Caco-2 (cell line): ENCODE results near the gene CASP3. TPM values are rescaled to one million over a fixed set of nuclear protein-coding genes. Genes with fewer than 3 reads are reported as not detected.
A peak's percentile ranks its signal among the peaks of the same experiment; 100 is the strongest.
"Not testable (repeated sequence)": the region's sequence is repeated elsewhere in the genome, so short reads cannot be mapped to it uniquely, and the experiment has no call there.

Source experiments
- BruUV-seq: library from RNA; stranded (reverse); fragments of 400-500 nt; replicated peaks from 2 replicates; lab custom pipeline; 2021; lab: Mats Ljungman, UMichigan
- CTCF ChIA-PET: fragments of 300-600 bp; sonication (Branson Sonifier 250); formaldehyde crosslinking; loops from one replicate; lab custom pipeline; 2022; ENCODE audit warnings: antibody characterized with exemption; lab: Charles Lee
- POLR2A ChIA-PET: fragments of 300-600 bp; sonication (Branson Sonifier 250); formaldehyde crosslinking; loops from one replicate; lab custom pipeline; 2022; ENCODE audit warnings: antibody characterized with exemption; lab: Charles Lee
- DNase-seq, 2 experiments: peaks; one replicate each; pipeline versions ENCODE4 v3.0.0 to v3.0.0-alpha.2; 2020 to 2022
- H3K27me3 ChIP-seq: replicated peaks from 2 replicates; pipeline ENCODE4 v1.6.0; 2011; ENCODE audit warnings: low read length; ENCODE audit not compliant: control insufficient read depth, insufficient read depth
- H3K36me3 ChIP-seq: 2 replicates; pipeline ENCODE4 v1.5.1; 2011; ENCODE audit warnings: low read length; ENCODE audit not compliant: control insufficient read depth, insufficient read depth
- H3K4me1 ChIP-seq: fragments of 250-450 bp; sonication (Bioruptor Pico); 2 replicates; pipeline ENCODE4 v1.5.1; 2020; ENCODE audit warnings: mild to moderate bottlenecking
- H3K4me3 ChIP-seq: 2 replicates; pipeline ENCODE4 v1.5.1; 2011; ENCODE audit warnings: low read depth, mild to moderate bottlenecking, control low read depth, low read length
- H3K9me3 ChIP-seq: fragments of 250-450 bp; sonication (Bioruptor Pico); 2 replicates; pipeline ENCODE4 v1.5.1; 2020; ENCODE audit warnings: mild to moderate bottlenecking, moderate library complexity
- H3K27ac Mint-ChIP-seq: one replicate; pipeline ENCODE4 v1.8.0; 2022; ENCODE audit warnings: mixed read lengths; ENCODE audit not compliant: unreplicated experiment
- H3K27me3 Mint-ChIP-seq: one replicate; pipeline ENCODE4 v1.8.0; 2022; ENCODE audit warnings: mixed read lengths; ENCODE audit not compliant: insufficient read depth, unreplicated experiment
- H3K36me3 Mint-ChIP-seq: one replicate; pipeline ENCODE4 v1.8.0; 2022; ENCODE audit warnings: mild to moderate bottlenecking, mixed read lengths; ENCODE audit not compliant: insufficient read depth, unreplicated experiment
- H3K4me1 Mint-ChIP-seq: one replicate; pipeline ENCODE4 v1.8.0; 2022; ENCODE audit warnings: low read depth, mixed read lengths; ENCODE audit not compliant: unreplicated experiment
- H3K4me3 Mint-ChIP-seq: one replicate; pipeline ENCODE4 v1.8.0; 2022; ENCODE audit warnings: mild to moderate bottlenecking, moderate library complexity, mixed read lengths; ENCODE audit not compliant: unreplicated experiment
- H3K9me3 Mint-ChIP-seq: one replicate; pipeline ENCODE4 v1.8.0; 2022; ENCODE audit warnings: mixed read lengths; ENCODE audit not compliant: unreplicated experiment
- intact Hi-C: fragments of 100-400 bp; cut with micrococcal nuclease; formaldehyde crosslinking; loops from one replicate; pipeline ENCODE4 v1.10.0; 2022; ENCODE audit not compliant: unreplicated experiment
- total RNA-seq: library from RNA; stranded (reverse); gene quantifications from 2 replicates; pipeline ENCODE4 v1.2.3, GENCODE V29; 2022
- TF ChIP-seq, protein P1 (sequence below), 2 experiments: fragments of 200-600 bp in 1 of 2; IDR thresholded peaks; 1 replicate in 1 of 2; 2 replicates in 1 of 2; pipeline versions ENCODE4 v1.5.1 to v1.8.0; 2011 to 2022; ENCODE audit warnings: antibody characterized with exemption in 1 of 2, control low read depth in 1 of 2, inconsistent platforms in 1 of 2, low read depth in 1 of 2, low read length in 1 of 2, mild to moderate bottlenecking in 1 of 2, moderate library complexity in 1 of 2; ENCODE audit not compliant: insufficient read depth in 1 of 2, severe bottlenecking in 1 of 2, unreplicated experiment in 1 of 2

CASP3 gene
- total RNA-seq, 1 experiment from 2014 or later, result 34.5 TPM

DNA sequence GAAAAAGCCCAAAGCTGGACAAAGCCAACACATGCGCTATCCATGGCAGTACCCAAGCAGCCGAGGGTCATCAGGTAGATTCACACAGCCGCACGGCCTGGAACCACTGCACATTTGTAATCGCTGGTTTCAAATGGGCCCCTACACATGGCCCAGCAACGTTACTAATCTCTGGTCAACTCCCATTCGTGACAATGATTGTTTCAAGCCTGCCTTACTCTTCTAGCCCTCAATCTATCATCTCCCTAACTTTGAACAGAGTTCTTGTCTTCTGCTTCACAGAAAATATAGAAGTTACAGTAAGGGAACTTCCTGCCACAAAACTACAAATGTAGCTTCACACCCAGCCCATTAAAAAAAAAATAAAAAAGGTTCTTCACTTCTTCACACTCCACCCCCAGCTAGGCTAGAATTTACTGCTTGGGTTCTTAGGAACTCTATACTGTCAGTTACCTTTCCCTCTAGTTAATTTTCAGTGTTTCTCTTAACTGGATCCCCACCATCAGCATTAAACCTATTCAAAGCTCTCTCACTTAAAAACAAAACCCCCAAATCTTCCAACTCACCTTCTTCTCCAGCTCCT lies 24.2 kb downstream of the CASP3 start:
- CTCF ChIA-PET, result interaction anchor here (0.9 kb wide), 1 partner anchor 118 kb away, joined by 3 read pairs; no protein-coding TSS in a partner anchor
- Histone ChIP-seq H3K36me3 (no peaks in the 10 kb centered on the region), H3K4me3 (no peak overlapping the region), H3K9me3 (peaks cover 17% of the 10 kb centered on the region), H3K27me3 (no peaks in the 10 kb centered on the region), H3K4me1 (peaks cover 27% of the 10 kb centered on the region)
- POLR2A ChIA-PET, result interaction anchor here (0.6 kb wide), 1 partner anchor 17 kb away, joined by 3 read pairs; no protein-coding TSS in a partner anchor
- Mint-ChIP-seq H3K36me3 (peaks cover 32% of the 10 kb centered on the region), H3K4me1 (peaks cover 7% of the 10 kb centered on the region), H3K27ac (peak overlapping the region; percentile 12), H3K4me3 (no peak overlapping the region), H3K27me3 (no peaks in the 10 kb centered on the region), H3K9me3 (peaks cover 25% of the 10 kb centered on the region)
- no peak for DNase-seq
- intact Hi-C loops, result no loop called here
- TSS peak; percentile 60 for BruUV-seq
- TF ChIP-seq, protein P1, sequence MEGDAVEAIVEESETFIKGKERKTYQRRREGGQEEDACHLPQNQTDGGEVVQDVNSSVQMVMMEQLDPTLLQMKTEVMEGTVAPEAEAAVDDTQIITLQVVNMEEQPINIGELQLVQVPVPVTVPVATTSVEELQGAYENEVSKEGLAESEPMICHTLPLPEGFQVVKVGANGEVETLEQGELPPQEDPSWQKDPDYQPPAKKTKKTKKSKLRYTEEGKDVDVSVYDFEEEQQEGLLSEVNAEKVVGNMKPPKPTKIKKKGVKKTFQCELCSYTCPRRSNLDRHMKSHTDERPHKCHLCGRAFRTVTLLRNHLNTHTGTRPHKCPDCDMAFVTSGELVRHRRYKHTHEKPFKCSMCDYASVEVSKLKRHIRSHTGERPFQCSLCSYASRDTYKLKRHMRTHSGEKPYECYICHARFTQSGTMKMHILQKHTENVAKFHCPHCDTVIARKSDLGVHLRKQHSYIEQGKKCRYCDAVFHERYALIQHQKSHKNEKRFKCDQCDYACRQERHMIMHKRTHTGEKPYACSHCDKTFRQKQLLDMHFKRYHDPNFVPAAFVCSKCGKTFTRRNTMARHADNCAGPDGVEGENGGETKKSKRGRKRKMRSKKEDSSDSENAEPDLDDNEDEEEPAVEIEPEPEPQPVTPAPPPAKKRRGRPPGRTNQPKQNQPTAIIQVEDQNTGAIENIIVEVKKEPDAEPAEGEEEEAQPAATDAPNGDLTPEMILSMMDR (IDR thresholded peaks at IDR 0.05; ENCODE audit: insufficient read depth in 1 of 2, low read depth in 1 of 2, low read length in 1 of 2, severe bottlenecking in 1 of 2, unreplicated experiment in 1 of 2), result no peak

DNA sequence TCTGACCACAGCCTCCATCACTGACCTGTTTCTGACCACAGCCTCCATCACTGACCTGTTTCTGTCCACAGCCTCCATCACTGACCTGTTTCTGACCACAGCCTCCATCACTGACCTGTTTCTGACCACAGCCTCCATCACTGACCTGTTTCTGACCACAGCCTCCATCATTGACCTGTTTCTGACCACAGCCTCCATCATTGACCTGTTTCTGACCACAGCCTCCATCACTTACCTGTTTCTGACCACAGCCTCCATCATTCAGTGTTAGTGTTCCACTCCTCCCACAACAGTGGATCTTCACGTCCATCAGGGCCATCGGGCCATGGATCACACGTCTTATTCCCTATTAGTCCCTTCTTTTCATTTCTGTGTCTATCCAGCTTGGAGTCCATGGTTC lies 24.7 kb downstream of the CASP3 start:
- H3K27me3 Mint-ChIP-seq, intact Hi-C loops, H3K4me3 Mint-ChIP-seq, POLR2A ChIA-PET, DNase-seq, H3K36me3 ChIP-seq, BruUV-seq, CTCF ChIA-PET, H3K27ac Mint-ChIP-seq, H3K4me1 Mint-ChIP-seq, H3K4me3 ChIP-seq, H3K27me3 ChIP-seq: not testable (repeated sequence)
- Histone ChIP-seq H3K4me1 (peaks cover 27% of the 10 kb centered on the region), H3K9me3 (peaks cover 17% of the 10 kb centered on the region)
- Mint-ChIP-seq H3K9me3 (peaks cover 26% of the 10 kb centered on the region), H3K36me3 (peaks cover 26% of the 10 kb centered on the region)

DNA sequence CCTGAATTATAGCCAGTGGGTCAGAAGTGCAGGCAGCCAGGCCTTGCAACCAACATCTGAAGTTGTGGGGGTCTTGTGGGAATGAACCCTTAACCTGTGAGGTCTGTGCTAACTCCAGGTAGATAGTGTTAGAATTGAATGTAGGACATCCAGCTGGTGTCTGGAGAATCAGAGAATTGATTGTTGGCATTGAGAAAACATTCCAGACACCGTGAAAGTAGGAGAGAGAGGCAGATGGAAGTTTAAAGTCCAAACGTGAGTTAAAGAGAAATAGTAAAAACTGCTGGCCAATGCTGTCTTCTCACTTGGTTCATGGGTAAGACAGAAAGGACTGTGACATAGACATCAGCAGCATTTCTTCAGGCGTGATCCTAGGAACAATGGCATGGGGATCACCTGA lies 27.7 kb downstream of the CASP3 start:
- POLR2A ChIA-PET, result no interaction called here
- H3K27me3 Mint-ChIP-seq, result no peaks in the 10 kb centered on the region
- no TSS peak for BruUV-seq

More for the DNA sequence above, 27.7 kb downstream of the CASP3 start:
- H3K4me1 Mint-ChIP-seq, result peaks cover 12% of the 10 kb centered on the region
- Histone ChIP-seq H3K4me1 (peaks cover 16% of the 10 kb centered on the region), H3K4me3 (no peak overlapping the region), H3K36me3 (no peaks in the 10 kb centered on the region), H3K27me3 (no peaks in the 10 kb centered on the region), H3K9me3 (peaks cover 11% of the 10 kb centered on the region)
- peaks cover 54% of the 10 kb centered on the region for H3K9me3 Mint-ChIP-seq
- H3K4me3 Mint-ChIP-seq, result no peak overlapping the region
- H3K27ac Mint-ChIP-seq, result no peak overlapping the region
- intact Hi-C loops, result no loop called here
- no peak for DNase-seq
- TF ChIP-seq, protein P1 (IDR thresholded peaks at IDR 0.05; ENCODE audit: insufficient read depth in 1 of 2, low read depth in 1 of 2, low read length in 1 of 2, severe bottlenecking in 1 of 2, unreplicated experiment in 1 of 2), result no peak
- CTCF ChIA-PET, result no interaction called here
- peaks cover 19% of the 10 kb centered on the region for H3K36me3 Mint-ChIP-seq
